LoVo (cell line): Measurements from ENCODE around the gene IL17B.

Experiments
- DNase-seq: peaks from one replicate; pipeline ENCODE4 v3.0.0-alpha.2; 2016; ENCODE audit warnings: low spot score

IL17B gene

DNA sequence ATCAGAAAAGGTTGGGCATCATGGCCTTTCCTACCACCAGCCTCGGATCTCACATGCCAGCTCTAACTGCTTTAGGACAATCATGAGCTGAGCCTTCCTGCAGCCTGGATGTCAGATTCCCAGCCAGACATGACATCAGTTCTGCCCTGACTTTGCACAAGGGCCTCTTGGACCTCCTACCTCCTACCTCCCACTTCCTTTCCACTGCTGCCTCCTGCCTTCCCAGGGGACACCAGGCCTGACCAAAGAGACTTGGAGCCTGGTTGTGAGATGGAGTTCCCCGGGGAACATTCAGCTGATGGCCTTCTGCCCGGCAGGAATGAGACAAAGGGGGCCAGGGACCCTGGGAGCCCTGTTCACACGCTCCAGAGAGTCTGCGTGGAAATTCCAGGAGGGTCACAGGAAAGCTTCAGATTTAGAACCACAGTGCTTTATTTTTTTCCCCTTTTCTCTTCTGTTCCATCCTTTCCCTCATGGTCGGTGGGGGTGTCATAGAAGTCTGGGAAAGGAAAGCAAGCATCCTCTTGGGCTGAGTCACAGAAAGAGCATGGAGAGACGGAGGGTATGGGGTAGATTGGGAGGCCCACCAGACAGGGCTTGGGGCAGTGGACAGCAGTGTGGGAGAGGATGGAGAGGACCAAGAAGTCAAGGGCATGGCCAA, 35.4 kb upstream of the IL17B start:
- no peak for DNase-seq

DNA sequence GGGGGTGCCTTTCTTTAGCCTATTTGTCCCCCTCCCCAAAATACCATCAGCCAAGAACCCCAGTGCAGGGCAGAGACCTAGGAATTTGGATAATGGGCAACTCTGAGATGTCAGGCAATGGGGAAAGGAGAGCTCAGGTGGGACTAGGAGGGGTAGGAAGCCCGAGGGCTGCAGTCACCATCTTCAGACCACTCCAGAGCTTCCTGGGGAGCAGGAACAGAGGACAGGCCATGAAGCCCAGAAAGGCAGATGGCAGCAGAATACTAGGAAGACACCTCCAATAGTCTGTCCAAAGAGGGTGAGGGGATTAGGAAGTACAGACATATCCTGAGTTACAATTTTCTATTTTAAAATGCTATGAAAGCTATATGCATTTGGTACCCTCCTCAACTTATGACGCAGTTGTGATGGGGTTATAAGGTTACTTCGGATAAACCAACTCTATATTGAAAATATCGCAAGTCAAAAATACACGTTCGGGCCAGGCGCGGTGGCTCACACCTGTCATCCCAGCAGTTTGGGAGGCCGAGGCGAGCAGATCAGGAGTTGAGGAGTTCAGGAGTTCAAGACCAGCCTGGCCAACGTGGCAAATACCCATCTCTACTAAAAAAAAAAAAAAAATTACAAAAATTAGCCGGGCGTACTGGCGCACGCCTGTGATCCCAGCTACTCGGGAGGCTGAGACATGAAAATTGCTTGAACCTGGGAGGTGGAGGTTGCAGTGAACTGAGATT, 34.6 kb upstream of the IL17B start:
- no peak for DNase-seq

DNA sequence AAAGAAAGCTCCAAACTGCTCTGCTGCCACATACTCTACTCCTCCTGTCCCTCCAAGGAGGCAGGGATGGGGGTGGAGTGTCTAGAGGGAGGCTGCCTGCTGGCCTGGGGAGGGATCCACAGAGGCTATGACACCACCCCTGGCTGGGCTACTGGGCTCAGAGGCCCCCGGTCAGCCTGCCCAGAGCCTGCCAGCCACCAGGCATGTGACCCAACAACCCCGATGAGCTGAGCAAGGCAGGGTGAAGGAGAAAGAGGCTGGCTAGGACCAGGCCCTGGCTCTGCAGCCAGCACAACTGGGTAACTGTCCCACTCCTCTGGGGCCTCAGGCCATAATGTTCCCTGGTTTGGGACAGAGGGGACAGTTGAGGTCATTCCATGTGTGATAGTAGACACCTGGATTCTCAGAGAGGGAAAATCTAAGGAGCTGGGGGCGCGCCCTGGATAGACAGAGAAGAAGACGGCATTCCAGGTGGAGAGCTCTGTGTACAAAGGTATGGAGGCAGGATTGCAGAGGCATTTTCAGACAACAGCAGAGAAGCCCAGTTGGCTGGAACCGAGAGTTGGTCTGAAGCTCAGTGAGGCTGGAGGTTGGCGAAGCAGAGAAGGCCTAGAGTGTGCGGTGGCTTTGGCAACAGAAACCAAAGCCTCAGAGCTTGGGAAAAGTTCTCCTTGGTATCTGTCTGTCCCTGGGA, 33.8 kb upstream of the IL17B start:
- DNase-seq, result no peak

DNA sequence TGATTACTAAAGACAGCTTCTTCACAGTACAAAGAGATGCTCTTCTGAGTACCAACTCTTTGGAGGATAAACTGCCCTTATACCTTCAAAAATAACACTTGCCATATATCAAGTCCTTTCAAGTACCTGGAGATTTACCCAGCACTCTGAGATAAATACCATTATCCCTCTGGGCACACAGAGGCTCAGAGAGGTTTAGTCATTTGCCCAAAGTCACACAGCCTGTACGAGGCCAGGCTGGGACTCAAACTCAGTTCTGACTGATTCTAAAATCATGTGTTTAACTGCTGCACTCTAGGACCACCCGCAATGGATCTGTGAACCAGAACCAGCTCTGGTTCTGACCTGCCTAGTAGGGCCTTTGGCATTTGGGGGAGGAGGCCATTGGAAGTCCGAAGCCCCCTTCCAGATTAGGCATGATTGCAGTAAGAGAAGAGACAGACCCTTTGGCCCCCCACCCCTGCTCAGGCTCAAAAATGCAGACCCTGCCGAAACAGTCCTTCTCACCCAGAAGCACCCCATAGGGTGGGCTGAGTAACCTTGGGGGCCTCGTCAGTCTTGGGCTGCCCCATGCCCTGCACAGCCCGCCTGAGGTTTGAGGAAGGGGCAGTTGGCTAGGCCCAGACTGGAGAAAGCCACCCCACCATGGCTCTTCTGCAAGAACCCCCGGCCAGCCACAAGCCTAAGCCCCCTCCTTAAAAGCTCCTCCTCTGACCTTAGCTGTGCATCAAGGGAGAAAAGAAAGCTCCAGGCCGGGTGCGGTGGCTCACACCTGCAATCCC, 32.8 kb upstream of the IL17B start:
- no peak for DNase-seq

DNA sequence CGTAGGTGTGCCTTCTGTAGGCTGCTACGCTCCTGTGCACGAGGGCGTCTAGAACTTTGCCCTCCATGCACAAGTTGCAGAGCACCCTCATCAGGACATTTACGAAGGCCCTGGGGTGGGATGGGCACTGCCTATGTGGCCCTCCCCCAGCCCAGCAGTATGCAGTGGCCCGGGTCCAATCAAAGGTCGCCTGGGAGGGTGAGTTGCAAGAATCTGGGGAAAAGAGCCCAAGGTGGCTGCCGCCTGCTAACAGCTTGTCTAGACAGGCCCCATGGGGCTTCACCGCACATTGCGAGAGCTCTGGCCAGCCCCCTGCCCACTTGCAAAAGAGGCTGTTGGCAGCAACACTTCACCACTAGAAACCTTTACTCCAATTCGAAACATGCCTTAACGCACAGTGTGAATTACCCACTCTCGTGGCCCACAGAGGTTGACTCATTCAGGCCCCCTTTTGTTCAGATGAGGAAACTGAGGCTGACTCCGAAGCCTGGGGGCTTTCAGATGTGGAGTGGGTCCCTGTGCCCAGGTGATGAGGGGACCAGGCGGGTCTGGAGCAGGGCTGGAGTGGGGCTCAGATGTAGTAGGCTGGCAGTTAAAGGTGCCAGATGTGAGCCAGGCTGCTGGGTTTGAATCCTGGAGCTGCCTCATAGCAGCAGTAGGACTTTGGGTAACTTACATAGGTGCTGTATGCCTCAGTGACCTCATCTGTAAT, 31.8 kb upstream of the IL17B start:
- no peak for DNase-seq

DNA sequence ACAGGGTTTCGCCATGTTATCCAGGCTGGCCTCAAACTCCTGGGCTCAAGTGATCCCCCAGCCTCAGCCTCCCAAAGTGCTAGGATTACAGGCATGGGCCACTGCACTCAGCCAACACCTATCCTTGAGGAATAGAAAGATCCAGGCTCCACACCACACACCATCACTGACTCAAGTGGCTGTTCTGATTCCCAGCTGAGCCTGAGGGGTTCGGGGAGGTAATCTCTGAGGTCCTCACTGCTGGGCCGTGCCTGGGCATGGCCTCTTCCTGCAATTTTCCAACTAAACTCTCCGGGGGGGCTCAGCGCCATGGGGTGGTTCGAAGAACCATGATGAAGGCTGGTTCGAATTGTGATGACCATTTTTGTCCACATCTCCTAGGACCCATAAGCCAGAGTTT, 31.0 kb upstream of the IL17B start:
- DNase-seq, result no peak

DNA sequence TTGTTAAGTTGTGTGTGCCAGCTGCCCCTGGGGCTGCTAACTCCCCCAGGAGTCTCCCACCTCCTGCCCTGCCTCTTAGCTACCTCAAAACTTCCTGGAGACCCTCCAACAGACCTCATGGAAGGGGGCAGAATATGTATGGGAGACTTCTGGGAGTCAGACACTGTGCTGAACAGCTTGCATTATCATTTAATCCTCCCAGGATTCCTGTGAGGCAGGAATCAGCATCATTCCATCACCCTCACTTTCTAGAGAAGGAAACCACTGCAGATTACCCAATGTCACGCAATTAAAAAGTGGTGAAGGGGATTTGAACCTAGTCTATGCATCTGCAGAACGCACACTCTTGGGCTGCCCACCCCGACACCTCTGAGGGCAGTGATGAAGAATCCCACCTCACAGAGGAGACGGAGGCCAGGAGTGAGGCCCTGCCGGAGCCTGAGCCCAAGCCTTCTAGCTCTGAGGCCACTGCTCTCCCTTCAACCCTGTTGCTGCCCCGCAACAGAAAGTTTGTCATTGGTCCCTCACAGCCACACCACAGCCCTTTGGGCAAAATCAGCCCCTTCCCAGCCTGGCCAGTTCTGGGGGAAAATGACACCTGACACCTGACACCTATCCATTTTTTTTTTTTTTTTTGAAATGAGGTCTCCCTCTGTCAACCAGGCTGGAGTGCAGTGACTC, 30.3 kb upstream of the IL17B start:
- no peak for DNase-seq

DNA sequence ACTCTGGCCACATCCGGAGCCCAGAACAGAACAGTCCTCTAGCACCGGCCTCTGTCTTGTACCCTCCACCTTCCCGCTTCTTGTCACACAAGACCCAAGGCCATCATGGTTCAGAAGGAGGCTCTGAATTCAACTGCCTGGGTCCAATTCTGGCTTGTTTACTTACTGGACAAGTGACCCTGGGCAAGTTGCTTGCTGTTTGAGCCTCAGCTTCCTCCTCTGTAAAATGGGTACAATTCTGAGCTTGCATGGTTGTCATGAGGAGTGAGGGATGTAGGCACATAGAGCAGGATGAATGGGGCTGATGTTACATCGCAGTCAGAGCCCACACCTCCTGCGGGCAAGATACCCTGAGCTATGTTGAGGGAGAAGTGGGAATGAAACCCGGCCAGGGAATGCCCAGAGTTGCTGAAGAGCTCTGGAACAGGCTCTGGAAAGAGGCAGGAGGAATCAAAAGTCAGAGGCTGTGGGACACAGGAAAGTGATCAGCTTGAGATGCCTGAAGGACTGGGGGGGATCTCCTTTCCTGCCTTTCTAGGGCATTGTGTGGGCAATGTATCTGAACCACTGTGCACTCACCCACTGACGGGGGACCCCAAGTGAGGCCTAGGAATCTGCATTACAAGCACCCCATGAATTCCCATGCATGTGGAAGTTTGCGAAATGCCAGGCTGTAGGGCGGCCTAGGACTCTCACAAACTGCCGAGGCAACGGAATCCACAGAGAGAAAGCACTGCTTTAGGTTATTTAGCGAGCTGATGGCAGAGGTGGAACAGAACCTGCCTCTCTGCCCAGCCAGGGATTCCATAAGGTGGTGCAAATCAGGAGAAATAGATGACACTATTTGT, 29.4 kb upstream of the IL17B start:
- DNase-seq, result no peak

DNA sequence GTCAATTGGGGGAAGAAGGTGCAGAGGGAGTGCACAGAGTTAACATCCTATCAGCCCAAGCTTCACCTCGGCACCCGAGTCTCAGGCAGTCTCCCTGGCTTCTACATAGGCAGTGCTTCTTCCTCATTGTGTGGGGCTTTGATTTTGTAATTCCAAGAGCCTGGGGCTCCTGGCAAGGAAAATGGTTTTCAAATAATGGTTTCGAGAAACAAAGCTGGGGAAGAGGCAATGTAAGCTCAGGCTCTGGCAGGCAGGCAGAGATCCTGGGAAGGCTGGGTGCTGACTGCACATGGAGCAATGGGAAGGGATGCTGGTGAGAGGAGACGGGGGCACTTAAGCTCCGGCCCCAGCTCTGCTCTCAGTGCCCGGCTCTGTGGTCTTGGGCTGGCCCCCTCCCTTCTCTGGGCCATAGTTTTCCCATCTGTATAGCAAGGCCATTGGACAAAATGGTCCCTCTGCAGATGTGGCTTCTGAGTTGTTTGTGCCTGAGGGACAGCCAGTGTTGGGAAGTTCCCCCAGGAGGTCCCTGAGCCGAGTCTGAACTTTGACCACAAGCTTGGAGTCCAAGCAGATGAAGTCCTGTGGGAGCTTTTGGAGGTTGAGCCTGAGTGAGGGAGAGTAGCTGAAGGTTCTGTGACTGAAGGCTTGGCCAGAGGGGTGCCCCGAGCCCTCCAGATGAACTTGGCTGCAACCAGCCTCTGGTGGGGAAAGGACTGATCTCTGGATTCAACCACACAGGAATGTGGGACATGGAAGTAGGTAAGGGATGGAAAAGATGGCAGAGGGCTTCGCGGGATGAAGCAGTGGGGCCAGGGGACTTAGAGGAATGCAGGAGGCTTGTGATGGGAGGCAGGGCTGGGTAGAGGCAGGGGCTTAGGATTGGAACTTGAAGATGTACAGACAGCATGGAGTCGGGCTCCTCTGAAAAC, 28.5 kb upstream of the IL17B start:
- no peak for DNase-seq

DNA sequence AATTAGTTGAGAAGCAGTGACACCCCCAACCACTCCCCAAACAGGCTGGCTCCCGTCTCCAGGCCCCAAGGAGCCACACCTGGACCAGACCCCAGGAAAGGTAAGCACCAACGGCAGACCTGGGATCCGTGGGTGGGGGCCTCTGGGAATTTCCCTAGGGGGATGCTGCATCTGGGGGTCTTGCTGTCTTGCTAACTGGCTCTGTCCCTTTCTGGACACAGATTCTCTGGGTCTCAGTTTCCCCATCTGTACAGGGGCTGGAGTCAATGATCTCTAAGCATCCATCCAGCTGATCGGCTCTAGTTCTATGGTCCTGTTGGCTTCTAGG, 27.9 kb upstream of the IL17B start:
- no peak for DNase-seq

DNA sequence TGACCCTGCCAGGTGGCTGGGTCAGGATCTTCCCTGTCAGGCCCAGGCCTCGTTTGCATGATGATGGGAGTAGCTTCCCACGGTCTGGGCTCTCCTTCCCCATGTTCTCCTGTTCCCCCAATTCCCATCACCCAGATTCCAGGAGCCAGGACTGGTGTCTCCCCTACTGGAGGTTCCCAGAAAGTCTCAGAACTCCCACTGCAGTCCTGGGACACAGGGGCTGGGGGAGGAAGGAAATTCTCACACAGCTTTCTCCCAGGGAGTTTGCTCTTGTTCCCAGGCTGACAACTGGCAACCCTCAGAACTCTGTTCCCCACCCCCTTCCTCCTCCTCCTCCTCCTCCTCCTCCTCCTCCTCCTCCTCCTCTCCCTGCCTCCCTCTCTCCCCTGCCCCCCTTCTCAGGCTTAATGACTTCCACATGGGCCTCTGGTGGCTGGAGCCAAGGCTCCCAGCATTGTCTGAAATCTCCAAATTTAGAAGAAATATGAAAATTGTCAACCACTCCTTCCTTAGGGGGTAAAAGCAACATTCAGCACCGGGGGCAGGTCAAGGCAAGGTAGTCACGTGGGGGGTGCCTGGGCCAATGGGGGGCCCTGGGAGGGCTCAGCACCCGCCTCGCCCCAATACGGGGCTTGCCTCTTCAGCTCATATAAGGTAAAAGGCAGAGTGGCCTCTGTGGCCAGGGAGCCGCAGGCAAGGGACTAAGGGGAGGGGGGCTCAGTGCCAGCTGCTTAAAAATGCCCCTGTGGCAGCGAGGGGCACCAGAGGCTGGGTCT, 27.3 kb upstream of the IL17B start:
- no peak for DNase-seq

DNA sequence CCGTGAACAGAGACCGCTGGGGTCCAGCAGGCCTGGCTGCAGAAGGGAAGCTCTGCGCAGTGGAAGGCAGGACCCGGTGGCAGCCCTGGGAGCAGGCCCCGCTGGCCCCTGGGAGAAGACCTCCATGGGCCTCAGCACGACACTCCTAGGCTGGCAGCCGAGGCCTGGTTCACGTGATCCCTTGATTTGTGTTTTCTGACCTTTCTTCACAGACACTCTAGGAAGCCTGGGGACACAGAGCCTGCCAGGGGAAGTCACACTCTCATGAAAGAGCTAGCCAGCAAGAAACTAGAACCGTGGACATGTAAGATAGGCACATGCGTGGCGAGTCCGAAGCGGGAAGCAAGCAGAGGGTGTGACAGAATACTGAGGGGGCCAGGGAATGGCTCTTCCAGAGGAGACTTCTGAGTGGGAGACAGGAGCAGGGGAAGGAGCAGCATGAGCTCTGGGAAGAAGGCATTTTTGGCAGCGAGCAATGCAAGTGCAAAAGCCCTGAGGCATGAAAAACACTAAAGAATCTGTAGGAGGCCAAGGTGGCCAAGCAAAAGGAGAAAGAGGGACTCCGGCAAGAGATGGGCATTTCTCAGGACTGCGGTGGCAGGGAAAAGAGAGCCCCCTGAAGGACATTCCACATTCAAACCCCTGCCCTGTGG, 26.6 kb upstream of the IL17B start:
- DNase-seq, result no peak

DNA sequence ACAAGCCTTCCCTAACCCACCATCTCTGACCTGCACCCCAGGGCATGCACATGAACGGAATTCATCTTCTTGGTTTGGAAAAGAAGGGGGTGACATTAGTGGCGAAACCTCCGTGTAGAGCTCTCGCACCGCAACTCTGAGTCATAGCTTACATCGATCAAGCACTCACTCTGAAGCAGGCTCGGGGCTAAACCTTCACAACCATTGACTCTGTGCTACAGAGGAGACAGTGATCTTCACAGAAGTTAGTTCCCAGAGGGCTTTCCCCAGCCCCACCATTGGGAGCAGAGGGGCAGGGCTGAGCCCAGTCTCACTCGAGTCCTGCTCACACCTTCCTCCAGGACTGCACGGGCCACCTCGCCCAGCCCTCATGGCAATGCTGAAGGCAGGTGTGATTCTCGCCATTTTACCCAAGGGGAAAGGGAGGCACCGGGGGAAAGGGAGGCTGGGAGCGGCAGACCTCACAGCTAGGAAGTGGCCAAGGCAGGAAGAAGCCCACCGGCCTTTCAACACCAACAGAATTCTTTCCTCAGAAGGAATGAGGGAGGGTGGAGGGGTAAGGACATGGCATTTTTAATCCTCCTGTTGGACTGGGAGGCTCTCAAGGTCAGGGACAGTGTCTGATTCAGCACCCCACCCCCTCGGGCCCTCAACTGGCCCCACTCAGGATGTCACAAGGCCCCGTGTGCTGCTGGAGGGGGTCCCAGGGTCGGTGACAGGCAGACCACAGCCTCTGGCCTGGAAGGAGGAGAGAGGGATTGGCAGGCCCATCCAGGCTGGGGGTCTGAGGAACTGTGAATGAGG, 25.9 kb upstream of the IL17B start:
- no peak for DNase-seq

DNA sequence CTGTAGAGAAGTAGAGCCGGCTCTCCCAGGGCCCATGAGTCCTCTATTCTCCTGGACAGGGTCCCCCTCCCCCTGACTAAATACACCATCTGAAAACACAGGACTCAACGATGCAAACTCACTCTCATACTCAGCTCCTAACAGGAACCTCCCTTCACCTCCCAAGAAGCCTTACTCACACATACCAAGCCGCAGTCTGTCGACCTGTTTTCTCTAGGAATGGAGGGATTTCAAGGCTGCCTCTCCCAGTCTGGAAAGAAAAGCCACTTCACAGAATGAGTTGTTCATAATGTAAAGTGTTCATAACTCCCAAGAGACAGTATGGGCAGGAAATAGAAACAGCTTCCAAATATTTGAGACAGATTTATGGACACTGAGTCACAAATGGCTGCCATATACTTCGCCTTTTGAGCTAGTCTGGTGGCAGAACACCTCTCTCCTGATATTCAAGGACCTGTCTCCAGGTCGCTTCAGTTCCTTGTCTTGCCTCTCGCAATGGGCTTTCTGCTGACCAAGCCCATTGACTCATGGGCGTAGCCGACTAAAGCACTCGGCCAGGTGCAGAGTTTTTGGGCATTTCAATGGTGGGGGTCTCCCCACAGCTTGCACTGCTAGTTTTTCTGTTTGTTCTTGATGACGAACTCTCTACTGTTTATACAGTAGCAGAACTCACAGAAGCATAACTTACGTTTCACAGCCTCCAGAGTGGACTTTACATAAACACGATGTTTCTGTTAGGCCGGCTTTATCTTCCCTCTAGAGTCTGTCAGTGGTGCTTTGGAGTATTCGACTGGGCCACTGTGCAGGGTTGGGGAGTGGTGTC, 25.0 kb upstream of the IL17B start:
- no peak for DNase-seq

DNA sequence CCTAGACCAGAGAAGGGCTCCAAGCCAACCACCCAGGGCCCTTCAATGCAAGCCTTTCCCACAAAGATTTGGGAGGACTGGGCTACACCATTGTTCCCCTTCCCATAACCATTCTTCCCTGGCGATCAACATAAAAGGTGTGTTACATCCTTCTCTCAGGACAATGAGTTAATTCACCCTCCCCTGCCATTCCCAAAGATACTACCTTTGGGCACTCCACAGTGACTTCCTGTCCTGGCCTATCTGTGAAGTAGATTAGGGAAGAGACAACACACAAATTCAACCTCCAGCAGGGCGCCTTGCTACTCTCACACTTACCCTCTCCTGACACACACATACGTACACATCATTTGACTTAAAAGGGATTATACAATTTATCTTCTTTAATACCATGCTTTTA, 23.2 kb upstream of the IL17B start:
- DNase-seq, result no peak

DNA sequence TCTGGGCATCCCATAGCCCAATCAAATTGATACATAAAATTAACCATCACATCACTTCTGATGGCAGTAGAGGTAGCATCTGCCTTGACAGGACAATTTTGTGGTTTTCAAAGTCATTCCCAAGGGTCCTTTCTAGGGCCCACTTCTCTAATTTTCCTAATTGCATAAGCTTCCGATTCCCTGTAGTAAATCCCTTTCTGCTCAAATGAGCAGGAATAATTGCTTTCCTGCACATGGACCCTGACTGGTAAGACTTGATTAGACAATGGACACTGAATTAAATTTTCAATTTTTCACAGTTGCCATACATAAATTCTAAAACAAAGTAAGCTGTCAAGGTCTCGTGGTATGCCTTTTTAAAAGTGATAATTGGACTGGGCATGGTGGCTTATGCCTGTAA, 22.0 kb upstream of the IL17B start:
- no peak for DNase-seq
